HL-60 (cell line): ENCODE measurements around the gene HBM.
"Not testable (repeated sequence)": the region's sequence is repeated elsewhere in the genome, so short reads cannot be mapped to it uniquely, and the experiment has no call there.

Source experiments
- GABPA ChIP-seq: IDR thresholded peaks from 2 replicates; pipeline ENCODE4 v1.6.1; 2012; ENCODE audit warnings: low read depth
- POLR2AphosphoS5 ChIP-seq: IDR thresholded peaks from 2 replicates; pipeline ENCODE4 v1.6.1; 2012; ENCODE audit warnings: low read depth
- SPI1 ChIP-seq: IDR thresholded peaks from 2 replicates; pipeline ENCODE4 v1.6.1; 2012; ENCODE audit warnings: low read depth, mild to moderate bottlenecking, borderline replicate concordance
- TF ChIP-seq, protein P1 (sequence below): IDR thresholded peaks from one replicate; pipeline ENCODE4 v1.5.1; 2011; ENCODE audit warnings: low read length, control low read depth, inconsistent platforms; ENCODE audit not compliant: insufficient read depth
- TF ChIP-seq, protein P2 (sequence below): IDR thresholded peaks from 2 replicates; pipeline ENCODE4 v1.6.1; 2012; ENCODE audit warnings: low read depth; ENCODE audit not compliant: insufficient replicate concordance

DNA sequence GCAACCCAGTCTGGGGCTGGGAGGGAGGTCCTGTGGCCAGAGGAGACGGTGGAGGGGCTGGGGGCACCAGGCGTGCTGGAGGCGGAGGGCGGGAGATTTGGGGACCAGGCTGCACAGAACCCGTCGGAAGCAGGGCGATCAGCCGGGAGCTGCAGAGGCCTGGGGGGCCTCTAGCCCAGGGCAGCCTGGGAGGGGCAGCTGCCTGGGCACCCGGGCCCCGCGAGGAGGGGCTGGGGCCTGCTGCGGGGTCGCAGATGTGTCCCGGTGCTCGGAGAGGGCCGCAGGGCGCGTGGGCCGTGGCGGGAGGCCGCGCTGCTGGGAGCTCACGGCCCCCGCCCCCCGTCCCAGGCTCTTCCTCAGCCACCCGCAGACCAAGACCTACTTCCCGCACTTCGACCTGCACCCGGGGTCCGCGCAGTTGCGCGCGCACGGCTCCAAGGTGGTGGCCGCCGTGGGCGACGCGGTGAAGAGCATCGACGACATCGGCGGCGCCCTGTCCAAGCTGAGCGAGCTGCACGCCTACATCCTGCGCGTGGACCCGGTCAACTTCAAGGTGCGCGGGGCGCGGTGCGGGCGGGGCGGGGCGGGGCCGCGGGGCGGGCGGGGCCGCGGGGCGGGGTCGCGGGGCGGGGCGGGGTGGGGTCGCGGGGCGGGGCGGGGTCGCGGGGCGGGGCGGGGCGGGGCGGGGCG, 1.5 kb upstream of the HBM start:
- TF ChIP-seq, protein P1, sequence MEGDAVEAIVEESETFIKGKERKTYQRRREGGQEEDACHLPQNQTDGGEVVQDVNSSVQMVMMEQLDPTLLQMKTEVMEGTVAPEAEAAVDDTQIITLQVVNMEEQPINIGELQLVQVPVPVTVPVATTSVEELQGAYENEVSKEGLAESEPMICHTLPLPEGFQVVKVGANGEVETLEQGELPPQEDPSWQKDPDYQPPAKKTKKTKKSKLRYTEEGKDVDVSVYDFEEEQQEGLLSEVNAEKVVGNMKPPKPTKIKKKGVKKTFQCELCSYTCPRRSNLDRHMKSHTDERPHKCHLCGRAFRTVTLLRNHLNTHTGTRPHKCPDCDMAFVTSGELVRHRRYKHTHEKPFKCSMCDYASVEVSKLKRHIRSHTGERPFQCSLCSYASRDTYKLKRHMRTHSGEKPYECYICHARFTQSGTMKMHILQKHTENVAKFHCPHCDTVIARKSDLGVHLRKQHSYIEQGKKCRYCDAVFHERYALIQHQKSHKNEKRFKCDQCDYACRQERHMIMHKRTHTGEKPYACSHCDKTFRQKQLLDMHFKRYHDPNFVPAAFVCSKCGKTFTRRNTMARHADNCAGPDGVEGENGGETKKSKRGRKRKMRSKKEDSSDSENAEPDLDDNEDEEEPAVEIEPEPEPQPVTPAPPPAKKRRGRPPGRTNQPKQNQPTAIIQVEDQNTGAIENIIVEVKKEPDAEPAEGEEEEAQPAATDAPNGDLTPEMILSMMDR: not testable (repeated sequence)
- TF ChIP-seq, protein P2, sequence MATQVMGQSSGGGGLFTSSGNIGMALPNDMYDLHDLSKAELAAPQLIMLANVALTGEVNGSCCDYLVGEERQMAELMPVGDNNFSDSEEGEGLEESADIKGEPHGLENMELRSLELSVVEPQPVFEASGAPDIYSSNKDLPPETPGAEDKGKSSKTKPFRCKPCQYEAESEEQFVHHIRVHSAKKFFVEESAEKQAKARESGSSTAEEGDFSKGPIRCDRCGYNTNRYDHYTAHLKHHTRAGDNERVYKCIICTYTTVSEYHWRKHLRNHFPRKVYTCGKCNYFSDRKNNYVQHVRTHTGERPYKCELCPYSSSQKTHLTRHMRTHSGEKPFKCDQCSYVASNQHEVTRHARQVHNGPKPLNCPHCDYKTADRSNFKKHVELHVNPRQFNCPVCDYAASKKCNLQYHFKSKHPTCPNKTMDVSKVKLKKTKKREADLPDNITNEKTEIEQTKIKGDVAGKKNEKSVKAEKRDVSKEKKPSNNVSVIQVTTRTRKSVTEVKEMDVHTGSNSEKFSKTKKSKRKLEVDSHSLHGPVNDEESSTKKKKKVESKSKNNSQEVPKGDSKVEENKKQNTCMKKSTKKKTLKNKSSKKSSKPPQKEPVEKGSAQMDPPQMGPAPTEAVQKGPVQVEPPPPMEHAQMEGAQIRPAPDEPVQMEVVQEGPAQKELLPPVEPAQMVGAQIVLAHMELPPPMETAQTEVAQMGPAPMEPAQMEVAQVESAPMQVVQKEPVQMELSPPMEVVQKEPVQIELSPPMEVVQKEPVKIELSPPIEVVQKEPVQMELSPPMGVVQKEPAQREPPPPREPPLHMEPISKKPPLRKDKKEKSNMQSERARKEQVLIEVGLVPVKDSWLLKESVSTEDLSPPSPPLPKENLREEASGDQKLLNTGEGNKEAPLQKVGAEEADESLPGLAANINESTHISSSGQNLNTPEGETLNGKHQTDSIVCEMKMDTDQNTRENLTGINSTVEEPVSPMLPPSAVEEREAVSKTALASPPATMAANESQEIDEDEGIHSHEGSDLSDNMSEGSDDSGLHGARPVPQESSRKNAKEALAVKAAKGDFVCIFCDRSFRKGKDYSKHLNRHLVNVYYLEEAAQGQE: not testable (repeated sequence)
- not testable (repeated sequence) for TF ChIP-seq SPI1, POLR2AphosphoS5, GABPA
